K562 (cell line): ENCODE measurements around the gene FAM187B. TPM values are rescaled to one million over a fixed set of nuclear protein-coding genes. Genes with fewer than 3 reads are reported as not detected.

Source experiments
- DMBX1 ChIP-seq: fragments of 250-450 bp; sonication (Bioruptor Pico); IDR thresholded peaks from 2 replicates; pipeline ENCODE4 v1.8.0; 2022; ENCODE audit warnings: inconsistent platforms, mild to moderate bottlenecking, moderate library complexity, borderline replicate concordance
- ETV1 ChIP-seq: fragments of 450-650 bp; conservative IDR thresholded peaks from 2 replicates; pipeline ENCODE4 v1.6.1; 2016; ENCODE audit warnings: missing genetic modification characterization, control low read depth, low read depth, missing compliant biosample characterization
- HSF4 ChIP-seq: fragments of 250-450 bp; sonication (Bioruptor Pico); IDR thresholded peaks from 2 replicates; pipeline ENCODE4 v2.1.2; 2022; ENCODE audit warnings: mild to moderate bottlenecking, moderate library complexity, borderline replicate concordance
- NR2C1 ChIP-seq, 2 experiments: fragments of 450-650 bp; IDR thresholded peaks; 2 replicates each; pipeline ENCODE4 v1.6.1; 2017; ENCODE audit warnings: mild to moderate bottlenecking in 2 of 2, antibody characterized with exemption in 1 of 2, inconsistent platforms in 1 of 2, missing compliant biosample characterization in 1 of 2, missing genetic modification characterization in 1 of 2
- PHB ChIP-seq: fragments of 250-450 bp; sonication (Bioruptor Pico); IDR thresholded peaks from 2 replicates; pipeline ENCODE4 v1.5.0; 2021
- PHB2 ChIP-seq: fragments of 450-650 bp; IDR thresholded peaks from 2 replicates; pipeline ENCODE4 v1.6.1; 2017; ENCODE audit warnings: low read depth
- RAD21 ChIP-seq, 2 experiments: fragments of 250-450 bp in 1 of 2; fragments of 450-650 bp in 1 of 2; sonication (Bioruptor Pico) in 1 of 2; formaldehyde crosslinking in 1 of 2; IDR thresholded peaks in 1 of 2; conservative IDR thresholded peaks in 1 of 2; 2 replicates each; pipeline versions ENCODE4 v1.4.0 to v1.8.0; 2020 to 2022; ENCODE audit warnings: mild to moderate bottlenecking in 2 of 2, moderate library complexity in 1 of 2
- RBM39 ChIP-seq: fragments of 200-400 bp; formaldehyde crosslinking; optimal IDR thresholded peaks from 2 replicates; pipeline ENCODE3; 2018; ENCODE audit warnings: low read depth, low read length
- SMAD4 ChIP-seq: fragments of 250-450 bp; sonication (Bioruptor Pico); conservative IDR thresholded peaks from 2 replicates; pipeline ENCODE4 v1.8.0; 2021; ENCODE audit warnings: inconsistent platforms, mild to moderate bottlenecking, moderate library complexity
- TAF15 ChIP-seq: fragments of 200-400 bp; formaldehyde crosslinking; IDR thresholded peaks from 2 replicates; pipeline ENCODE4 v1.6.1; 2017; ENCODE audit warnings: mild to moderate bottlenecking, low read depth, low read length, moderate library complexity
- TRIM28 ChIP-seq: fragments of 450-650 bp; IDR thresholded peaks from 2 replicates; pipeline ENCODE4 v1.6.1; 2017
- ZNF124 ChIP-seq: sonication (generic); formaldehyde crosslinking; IDR thresholded peaks from 2 replicates; pipeline ENCODE4 v1.8.1; 2022; ENCODE audit warnings: missing genetic modification reagents
- ZNF175 ChIP-seq: fragments of 200-800 bp; sonication (Bioruptor generic); IDR thresholded peaks from 2 replicates; pipeline ENCODE4 v1.6.1; 2016; ENCODE audit warnings: low read depth, mild to moderate bottlenecking, missing genetic modification characterization, missing compliant biosample characterization
- ZNF76 ChIP-seq: fragments of 250-450 bp; sonication (Bioruptor Pico); IDR thresholded peaks from 2 replicates; pipeline ENCODE4 v1.4.0; 2020; ENCODE audit warnings: mild to moderate bottlenecking, moderate library complexity, borderline replicate concordance
- polyA plus RNA-seq, 8 experiments: library from polyadenylated mRNA; depleted of rRNA in 4 of 8; stranded (reverse) in 5 of 8; unstranded in 3 of 8; fragments of >200 nt; fragmentation: Nextera tagmentation in 2 of 8; fragmentation: Illumina TruSeq in 1 of 8; extraction: Ambion mirVana in 2 of 8; extraction: Trizol in 1 of 8; gene quantifications; 2 replicates each; pipeline versions ENCODE4 v1.2.1 to v1.2.3, GENCODE V29; 2011 to 2014; ENCODE audit warnings: inconsistent platforms in 1 of 8, missing spikeins in 1 of 8
- total RNA-seq, 7 experiments: library from RNA; depleted of rRNA in 6 of 7; stranded (reverse); fragments of >200 nt in 6 of 7; fragmentation: Illumina TruSeq in 2 of 7; extraction: Trizol in 2 of 7; gene quantifications; 2 replicates each; pipeline versions ENCODE4 v1.2.1 to v1.2.3, GENCODE V29; 2011 to 2021; ENCODE audit warnings: low replicate concordance in 1 of 7
- TF ChIP-seq, protein P1 (sequence below), 3 experiments: fragments of 200-800 bp in 1 of 3; sonication (Bioruptor generic) in 1 of 3; sonication (generic) in 1 of 3; formaldehyde crosslinking in 1 of 3; IDR thresholded peaks; 2 replicates each; pipeline versions ENCODE4 v1.6.1 to v1.8.0; 2016 to 2022; ENCODE audit warnings: mild to moderate bottlenecking in 2 of 3, missing compliant biosample characterization in 2 of 3, missing genetic modification characterization in 2 of 3, missing genetic modification reagents in 1 of 3
- TF ChIP-seq, protein P2 (sequence below): IDR thresholded peaks from 2 replicates; pipeline ENCODE4 v1.6.1; 2012; ENCODE audit warnings: low read depth, low read length, improper control_type of control experiment, borderline replicate concordance
- TF ChIP-seq, protein P3 (sequence below): fragments of 250-450 bp; sonication (Bioruptor Pico); IDR thresholded peaks from 2 replicates; pipeline ENCODE4 v1.8.0; 2021; ENCODE audit warnings: mild to moderate bottlenecking, moderate library complexity
- TF ChIP-seq, protein P4 (sequence below): fragments of 250-450 bp; sonication (Bioruptor Pico); IDR thresholded peaks from 2 replicates; pipeline ENCODE4 v1.4.0; 2020; ENCODE audit warnings: mild to moderate bottlenecking, moderate library complexity, borderline replicate concordance

Gene FAM187B
- total and polyA plus RNA-seq, 9 of the 15 experiments (the other 6 are each of a cell fraction or from before 2014, with no cell fraction given) = 0.04 to 0.09 TPM; not detected in 7

DNA sequence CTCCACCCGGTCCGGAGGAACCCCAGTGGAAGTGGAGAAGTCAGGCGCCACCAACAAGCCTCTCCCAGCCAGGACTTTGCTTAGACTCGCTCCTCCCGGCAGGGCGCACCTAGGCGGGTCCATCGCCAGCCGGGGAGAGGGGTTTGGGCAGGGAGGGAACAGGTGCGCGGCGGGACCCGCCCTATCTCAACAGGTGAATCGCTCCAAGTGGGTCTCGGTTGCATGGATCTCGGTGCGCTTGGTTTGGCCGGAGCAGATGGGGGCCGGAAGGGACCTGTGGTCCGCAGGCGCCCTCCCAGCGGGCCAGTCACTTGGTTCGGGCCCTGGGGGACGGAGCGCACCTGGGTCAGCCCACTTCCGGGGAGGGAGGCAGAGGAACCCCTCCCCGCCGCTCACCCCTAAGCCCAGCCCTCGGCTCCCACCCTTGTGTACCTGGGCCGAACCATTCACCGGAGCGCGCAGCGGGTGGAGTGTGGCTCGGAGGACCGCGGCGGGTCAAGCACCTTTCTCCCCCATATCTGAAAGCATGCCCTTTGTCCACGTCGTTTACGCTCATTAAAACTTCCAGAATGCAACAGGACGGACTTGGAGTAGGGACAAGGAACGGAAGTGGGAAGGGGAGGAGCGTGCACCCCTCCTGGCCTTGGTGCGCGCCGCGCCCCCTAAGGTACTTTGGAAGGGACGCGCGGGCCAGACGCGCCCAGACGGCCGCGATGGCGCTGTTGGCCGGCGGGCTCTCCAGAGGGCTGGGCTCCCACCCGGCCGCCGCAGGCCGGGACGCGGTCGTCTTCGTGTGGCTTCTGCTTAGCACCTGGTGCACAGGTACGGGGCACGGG lies 20.0 kb upstream of the FAM187B start, which contains the start of gene LSR (continued):
- TF ChIP-seq, protein P1, sequence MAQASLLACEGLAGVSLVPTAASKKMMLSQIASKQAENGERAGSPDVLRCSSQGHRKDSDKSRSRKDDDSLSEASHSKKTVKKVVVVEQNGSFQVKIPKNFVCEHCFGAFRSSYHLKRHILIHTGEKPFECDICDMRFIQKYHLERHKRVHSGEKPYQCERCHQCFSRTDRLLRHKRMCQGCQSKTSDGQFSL (CRISPR knock-in tag; IDR thresholded peaks at IDR 0.05) = peak; percentile 9; the same call in 1 of the 2 replicates
- TF ChIP-seq, protein P1 (tag; IDR thresholded peaks at IDR 0.05) = no peak; a peak in 1 of 4 replicates
- TF ChIP-seq DMBX1 (CRISPR knock-in tag) (no peak), NR2C1 (IDR thresholded peaks at IDR 0.05) (peak; percentile 45), NR2C1 (tag; IDR thresholded peaks at IDR 0.05) (no peak), RBM39 (no peak), ZNF175 (no peak), TAF15 (no peak), PHB (no peak), ETV1 (peak; percentile 89), PHB2 (no peak), ZNF76 (CRISPR knock-in tag) (0 out of 2 replicates have a peak, but pooled peaks have one; percentile 19), RAD21 (CRISPR knock-in tag; conservative IDR thresholded peaks at IDR 0.05 in 1 of 2, IDR thresholded peaks at IDR 0.05 in 1 of 2) (no peak), TRIM28 (no peak), SMAD4 (CRISPR knock-in tag) (peak; percentile 85), ZNF124 (CRISPR knock-in tag) (no peak), HSF4 (no peak)
- TF ChIP-seq, protein P2, sequence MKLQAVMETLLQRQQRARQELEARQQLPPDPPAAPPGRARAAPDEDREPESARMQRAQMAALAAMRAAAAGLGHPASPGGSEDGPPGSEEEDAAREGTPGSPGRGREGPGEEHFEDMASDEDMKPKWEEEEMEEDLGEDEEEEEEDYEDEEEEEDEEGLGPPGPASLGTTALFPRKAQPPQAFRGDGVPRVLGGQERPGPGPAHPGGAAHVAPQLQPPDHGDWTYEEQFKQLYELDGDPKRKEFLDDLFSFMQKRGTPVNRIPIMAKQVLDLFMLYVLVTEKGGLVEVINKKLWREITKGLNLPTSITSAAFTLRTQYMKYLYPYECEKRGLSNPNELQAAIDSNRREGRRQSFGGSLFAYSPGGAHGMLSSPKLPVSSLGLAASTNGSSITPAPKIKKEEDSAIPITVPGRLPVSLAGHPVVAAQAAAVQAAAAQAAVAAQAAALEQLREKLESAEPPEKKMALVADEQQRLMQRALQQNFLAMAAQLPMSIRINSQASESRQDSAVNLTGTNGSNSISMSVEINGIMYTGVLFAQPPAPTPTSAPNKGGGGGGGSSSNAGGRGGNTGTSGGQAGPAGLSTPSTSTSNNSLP = no peak
- TF ChIP-seq, protein P3, sequence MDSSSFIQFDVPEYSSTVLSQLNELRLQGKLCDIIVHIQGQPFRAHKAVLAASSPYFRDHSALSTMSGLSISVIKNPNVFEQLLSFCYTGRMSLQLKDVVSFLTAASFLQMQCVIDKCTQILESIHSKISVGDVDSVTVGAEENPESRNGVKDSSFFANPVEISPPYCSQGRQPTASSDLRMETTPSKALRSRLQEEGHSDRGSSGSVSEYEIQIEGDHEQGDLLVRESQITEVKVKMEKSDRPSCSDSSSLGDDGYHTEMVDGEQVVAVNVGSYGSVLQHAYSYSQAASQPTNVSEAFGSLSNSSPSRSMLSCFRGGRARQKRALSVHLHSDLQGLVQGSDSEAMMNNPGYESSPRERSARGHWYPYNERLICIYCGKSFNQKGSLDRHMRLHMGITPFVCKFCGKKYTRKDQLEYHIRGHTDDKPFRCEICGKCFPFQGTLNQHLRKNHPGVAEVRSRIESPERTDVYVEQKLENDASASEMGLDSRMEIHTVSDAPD = no peak
- TF ChIP-seq, protein P4, sequence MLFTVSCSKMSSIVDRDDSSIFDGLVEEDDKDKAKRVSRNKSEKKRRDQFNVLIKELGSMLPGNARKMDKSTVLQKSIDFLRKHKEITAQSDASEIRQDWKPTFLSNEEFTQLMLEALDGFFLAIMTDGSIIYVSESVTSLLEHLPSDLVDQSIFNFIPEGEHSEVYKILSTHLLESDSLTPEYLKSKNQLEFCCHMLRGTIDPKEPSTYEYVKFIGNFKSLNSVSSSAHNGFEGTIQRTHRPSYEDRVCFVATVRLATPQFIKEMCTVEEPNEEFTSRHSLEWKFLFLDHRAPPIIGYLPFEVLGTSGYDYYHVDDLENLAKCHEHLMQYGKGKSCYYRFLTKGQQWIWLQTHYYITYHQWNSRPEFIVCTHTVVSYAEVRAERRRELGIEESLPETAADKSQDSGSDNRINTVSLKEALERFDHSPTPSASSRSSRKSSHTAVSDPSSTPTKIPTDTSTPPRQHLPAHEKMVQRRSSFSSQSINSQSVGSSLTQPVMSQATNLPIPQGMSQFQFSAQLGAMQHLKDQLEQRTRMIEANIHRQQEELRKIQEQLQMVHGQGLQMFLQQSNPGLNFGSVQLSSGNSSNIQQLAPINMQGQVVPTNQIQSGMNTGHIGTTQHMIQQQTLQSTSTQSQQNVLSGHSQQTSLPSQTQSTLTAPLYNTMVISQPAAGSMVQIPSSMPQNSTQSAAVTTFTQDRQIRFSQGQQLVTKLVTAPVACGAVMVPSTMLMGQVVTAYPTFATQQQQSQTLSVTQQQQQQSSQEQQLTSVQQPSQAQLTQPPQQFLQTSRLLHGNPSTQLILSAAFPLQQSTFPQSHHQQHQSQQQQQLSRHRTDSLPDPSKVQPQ (CRISPR knock-in tag) = no peak
